Caco-2 (cell line): ENCODE results near the gene HTRA3. TPM values are rescaled to one million over a fixed set of nuclear protein-coding genes. Genes with fewer than 3 reads are reported as not detected.

ENCODE experiments used
- BruUV-seq: library from RNA; stranded (reverse); fragments of 400-500 nt; replicated peaks from 2 replicates; lab custom pipeline; 2021; lab: Mats Ljungman, UMichigan
- CTCF ChIA-PET: fragments of 300-600 bp; sonication (Branson Sonifier 250); formaldehyde crosslinking; loops from one replicate; lab custom pipeline; 2022; ENCODE audit warnings: antibody characterized with exemption; lab: Charles Lee
- POLR2A ChIA-PET: fragments of 300-600 bp; sonication (Branson Sonifier 250); formaldehyde crosslinking; loops from one replicate; lab custom pipeline; 2022; ENCODE audit warnings: antibody characterized with exemption; lab: Charles Lee
- DNase-seq, 2 experiments: peaks; one replicate each; pipeline versions ENCODE4 v3.0.0 to v3.0.0-alpha.2; 2020 to 2022
- H3K27me3 ChIP-seq: replicated peaks from 2 replicates; pipeline ENCODE4 v1.6.0; 2011; ENCODE audit warnings: low read length; ENCODE audit not compliant: control insufficient read depth, insufficient read depth
- H3K36me3 ChIP-seq: 2 replicates; pipeline ENCODE4 v1.5.1; 2011; ENCODE audit warnings: low read length; ENCODE audit not compliant: control insufficient read depth, insufficient read depth
- H3K4me1 ChIP-seq: fragments of 250-450 bp; sonication (Bioruptor Pico); 2 replicates; pipeline ENCODE4 v1.5.1; 2020; ENCODE audit warnings: mild to moderate bottlenecking
- H3K4me3 ChIP-seq: 2 replicates; pipeline ENCODE4 v1.5.1; 2011; ENCODE audit warnings: low read depth, mild to moderate bottlenecking, control low read depth, low read length
- H3K9me3 ChIP-seq: fragments of 250-450 bp; sonication (Bioruptor Pico); 2 replicates; pipeline ENCODE4 v1.5.1; 2020; ENCODE audit warnings: mild to moderate bottlenecking, moderate library complexity
- H3K27ac Mint-ChIP-seq: one replicate; pipeline ENCODE4 v1.8.0; 2022; ENCODE audit warnings: mixed read lengths; ENCODE audit not compliant: unreplicated experiment
- H3K27me3 Mint-ChIP-seq: one replicate; pipeline ENCODE4 v1.8.0; 2022; ENCODE audit warnings: mixed read lengths; ENCODE audit not compliant: insufficient read depth, unreplicated experiment
- H3K36me3 Mint-ChIP-seq: one replicate; pipeline ENCODE4 v1.8.0; 2022; ENCODE audit warnings: mild to moderate bottlenecking, mixed read lengths; ENCODE audit not compliant: insufficient read depth, unreplicated experiment
- H3K4me1 Mint-ChIP-seq: one replicate; pipeline ENCODE4 v1.8.0; 2022; ENCODE audit warnings: low read depth, mixed read lengths; ENCODE audit not compliant: unreplicated experiment
- H3K4me3 Mint-ChIP-seq: one replicate; pipeline ENCODE4 v1.8.0; 2022; ENCODE audit warnings: mild to moderate bottlenecking, moderate library complexity, mixed read lengths; ENCODE audit not compliant: unreplicated experiment
- H3K9me3 Mint-ChIP-seq: one replicate; pipeline ENCODE4 v1.8.0; 2022; ENCODE audit warnings: mixed read lengths; ENCODE audit not compliant: unreplicated experiment
- intact Hi-C: fragments of 100-400 bp; cut with micrococcal nuclease; formaldehyde crosslinking; loops from one replicate; pipeline ENCODE4 v1.10.0; 2022; ENCODE audit not compliant: unreplicated experiment
- total RNA-seq: library from RNA; stranded (reverse); gene quantifications from 2 replicates; pipeline ENCODE4 v1.2.3, GENCODE V29; 2022
- TF ChIP-seq, protein P1 (sequence below), 2 experiments: fragments of 200-600 bp in 1 of 2; IDR thresholded peaks; 1 replicate in 1 of 2; 2 replicates in 1 of 2; pipeline versions ENCODE4 v1.5.1 to v1.8.0; 2011 to 2022; ENCODE audit warnings: antibody characterized with exemption in 1 of 2, control low read depth in 1 of 2, inconsistent platforms in 1 of 2, low read depth in 1 of 2, low read length in 1 of 2, mild to moderate bottlenecking in 1 of 2, moderate library complexity in 1 of 2; ENCODE audit not compliant: insufficient read depth in 1 of 2, severe bottlenecking in 1 of 2, unreplicated experiment in 1 of 2

The HTRA3 gene
- total RNA-seq, 1 experiment from 2014 or later = 0.66 TPM

DNA sequence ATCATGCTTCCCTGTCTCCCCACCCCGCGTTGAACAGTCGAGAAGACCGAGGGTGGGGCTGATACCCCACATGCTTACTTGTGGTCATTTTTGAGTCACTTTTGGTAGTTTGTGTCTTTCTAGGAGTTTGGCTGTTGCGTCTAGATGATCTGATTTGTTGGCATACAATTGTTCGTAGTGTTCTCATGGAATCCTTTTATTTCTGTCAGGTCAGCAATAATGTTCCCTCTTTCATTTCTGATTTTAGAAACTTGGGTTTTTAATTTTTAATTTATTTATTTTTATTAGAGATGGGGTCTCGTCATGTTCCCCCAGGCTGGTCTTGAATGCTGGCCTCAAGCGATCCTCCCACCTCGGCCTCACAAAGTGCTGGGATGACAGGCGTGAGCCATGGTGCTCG is 39.5 kb upstream of the HTRA3 start:
- Histone ChIP-seq H3K36me3 (no peaks in the 10 kb centered on the region; the same call in 1 of the 2 replicates), H3K9me3 (no peaks in the 10 kb centered on the region), H3K27me3 (no peaks in the 10 kb centered on the region), H3K4me3 (no peak overlapping the region), H3K4me1 (0 out of 2 replicates have a peak, but pooled peaks cover 5% of the 10 kb centered on the region)
- POLR2A ChIA-PET = no interaction called here
- TF ChIP-seq, protein P1, sequence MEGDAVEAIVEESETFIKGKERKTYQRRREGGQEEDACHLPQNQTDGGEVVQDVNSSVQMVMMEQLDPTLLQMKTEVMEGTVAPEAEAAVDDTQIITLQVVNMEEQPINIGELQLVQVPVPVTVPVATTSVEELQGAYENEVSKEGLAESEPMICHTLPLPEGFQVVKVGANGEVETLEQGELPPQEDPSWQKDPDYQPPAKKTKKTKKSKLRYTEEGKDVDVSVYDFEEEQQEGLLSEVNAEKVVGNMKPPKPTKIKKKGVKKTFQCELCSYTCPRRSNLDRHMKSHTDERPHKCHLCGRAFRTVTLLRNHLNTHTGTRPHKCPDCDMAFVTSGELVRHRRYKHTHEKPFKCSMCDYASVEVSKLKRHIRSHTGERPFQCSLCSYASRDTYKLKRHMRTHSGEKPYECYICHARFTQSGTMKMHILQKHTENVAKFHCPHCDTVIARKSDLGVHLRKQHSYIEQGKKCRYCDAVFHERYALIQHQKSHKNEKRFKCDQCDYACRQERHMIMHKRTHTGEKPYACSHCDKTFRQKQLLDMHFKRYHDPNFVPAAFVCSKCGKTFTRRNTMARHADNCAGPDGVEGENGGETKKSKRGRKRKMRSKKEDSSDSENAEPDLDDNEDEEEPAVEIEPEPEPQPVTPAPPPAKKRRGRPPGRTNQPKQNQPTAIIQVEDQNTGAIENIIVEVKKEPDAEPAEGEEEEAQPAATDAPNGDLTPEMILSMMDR (IDR thresholded peaks at IDR 0.05; ENCODE audit: insufficient read depth in 1 of 2, low read depth in 1 of 2, low read length in 1 of 2, severe bottlenecking in 1 of 2, unreplicated experiment in 1 of 2) = no peak
- H3K27ac Mint-ChIP-seq = no peak overlapping the region
- CTCF ChIA-PET = interaction anchor here (3.0 kb wide), 1 partner anchor 53 kb away, joined by 6 read pairs; no protein-coding TSS in a partner anchor
- BruUV-seq = no TSS peak
- no peaks in the 10 kb centered on the region for H3K4me1 Mint-ChIP-seq
- H3K9me3 Mint-ChIP-seq = no peaks in the 10 kb centered on the region
- intact Hi-C loops = no loop called here
- H3K27me3 Mint-ChIP-seq = no peaks in the 10 kb centered on the region
- no peaks in the 10 kb centered on the region for H3K36me3 Mint-ChIP-seq
- no peak overlapping the region for H3K4me3 Mint-ChIP-seq
- DNase-seq = no peak

DNA sequence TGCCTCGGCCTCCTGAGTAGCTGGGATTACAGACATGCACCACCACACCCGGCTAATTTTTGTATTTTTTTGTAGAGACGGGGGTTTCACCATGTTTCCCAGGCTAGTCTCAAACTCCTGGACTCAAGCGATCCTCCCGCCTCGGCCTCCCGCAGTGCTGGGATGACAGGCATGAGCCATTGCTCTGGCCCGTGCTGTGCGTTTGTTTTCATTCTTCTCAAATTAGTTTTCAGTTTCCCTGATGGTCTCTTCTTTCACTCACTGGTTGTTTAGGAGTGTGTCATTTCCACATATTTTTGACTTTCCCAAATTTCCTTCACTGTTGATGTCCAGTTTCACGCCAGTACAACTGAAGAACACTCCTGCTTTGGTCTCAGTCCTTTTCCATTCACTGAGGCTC is 38.7 kb upstream of the HTRA3 start:
- Mint-ChIP-seq H3K9me3 (no peaks in the 10 kb centered on the region), H3K27ac (no peak overlapping the region), H3K36me3 (no peaks in the 10 kb centered on the region), H3K27me3 (no peaks in the 10 kb centered on the region), H3K4me1 (no peaks in the 10 kb centered on the region), H3K4me3 (no peak overlapping the region)
- no peak overlapping the region for H3K4me3 ChIP-seq
- ChIA-PET POLR2A (no interaction called here), CTCF (no interaction called here)
- intact Hi-C loops = no loop called here
- H3K27me3 ChIP-seq = no peaks in the 10 kb centered on the region
- TF ChIP-seq, protein P1 (IDR thresholded peaks at IDR 0.05; ENCODE audit: insufficient read depth in 1 of 2, low read depth in 1 of 2, low read length in 1 of 2, severe bottlenecking in 1 of 2, unreplicated experiment in 1 of 2) = no peak
- H3K4me1 ChIP-seq = 0 out of 2 replicates have a peak, but pooled peaks cover 5% of the 10 kb centered on the region
- no peaks in the 10 kb centered on the region; the same call in none of the 2 replicates for H3K36me3 ChIP-seq
- no TSS peak for BruUV-seq
- no peak for DNase-seq
- no peaks in the 10 kb centered on the region for H3K9me3 ChIP-seq

DNA sequence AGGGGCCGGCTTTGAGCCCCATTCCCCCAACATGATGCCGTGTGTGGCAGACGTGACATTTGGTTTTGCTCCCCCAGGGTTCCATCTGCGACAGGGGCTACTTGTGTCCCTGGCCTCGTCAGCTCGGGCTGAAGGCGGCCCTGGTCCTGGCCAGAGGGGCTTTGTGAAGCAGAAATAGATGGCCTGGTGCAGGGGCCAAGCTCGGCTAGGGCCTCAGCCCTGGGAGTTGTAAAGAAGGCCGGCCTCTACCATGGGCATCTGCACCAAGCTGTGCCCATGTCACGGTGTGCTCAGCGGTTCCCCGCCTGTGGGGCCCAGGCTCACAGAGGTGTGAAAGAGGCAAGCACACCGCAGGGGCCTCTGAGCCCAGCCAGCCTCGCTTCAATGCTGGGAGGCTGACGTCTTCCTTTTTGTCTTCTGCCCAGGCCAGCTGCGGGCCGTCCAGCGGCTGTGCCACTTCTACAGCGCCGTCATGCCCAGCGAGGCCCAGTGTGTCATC is 38.0 kb upstream of the HTRA3 start:
- ChIA-PET POLR2A (no interaction called here), CTCF (no interaction called here)
- DNase-seq = no peak
- Mint-ChIP-seq H3K27me3 (no peaks in the 10 kb centered on the region), H3K4me3 (no peak overlapping the region), H3K4me1 (no peaks in the 10 kb centered on the region), H3K9me3 (no peaks in the 10 kb centered on the region), H3K27ac (no peak overlapping the region), H3K36me3 (no peaks in the 10 kb centered on the region)
- TF ChIP-seq, protein P1 (IDR thresholded peaks at IDR 0.05; ENCODE audit: insufficient read depth in 1 of 2, low read depth in 1 of 2, low read length in 1 of 2, severe bottlenecking in 1 of 2, unreplicated experiment in 1 of 2) = no peak
- intact Hi-C loops = no loop called here
- 0 out of 2 replicates have a peak, but pooled peaks cover 5% of the 10 kb centered on the region for H3K4me1 ChIP-seq
- H3K4me3 ChIP-seq = no peak overlapping the region
- no peaks in the 10 kb centered on the region; the same call in none of the 2 replicates for H3K36me3 ChIP-seq
- BruUV-seq = no TSS peak
- H3K27me3 ChIP-seq = no peaks in the 10 kb centered on the region
- H3K9me3 ChIP-seq = no peaks in the 10 kb centered on the region
